Smooth muscle cell (in vitro differentiated cells): ENCODE measurements around the gene FAM180B. TPM values are rescaled to one million over a fixed set of nuclear protein-coding genes. Genes with fewer than 3 reads are reported as not detected.
"Not testable (repeated sequence)": the region's sequence is repeated elsewhere in the genome, so short reads cannot be mapped to it uniquely, and the experiment has no call there.

Source experiments
- DNase-seq: peaks from one replicate; lab custom pipeline; 2025; ENCODE audit not compliant: unreplicated experiment; lab: John Stamatoyannopoulos, UW
- H2AFZ ChIP-seq: fragments of 200-600 bp; sonication (generic); 2 replicates; pipeline ENCODE4 v1.6.0; 2016; ENCODE audit warnings: antibody characterized with exemption, low read depth, mild to moderate bottlenecking
- H3F3A ChIP-seq: fragments of 200-600 bp; sonication (generic); 2 replicates; pipeline ENCODE4 v1.6.0; 2017; ENCODE audit warnings: antibody characterized with exemption, low read depth
- H3K27ac ChIP-seq: fragments of 200-600 bp; sonication (generic); 2 replicates; pipeline ENCODE4 v1.5.1; 2016; ENCODE audit warnings: low read depth, mild to moderate bottlenecking
- H3K27me3 ChIP-seq: fragments of 200-600 bp; sonication (generic); 2 replicates; pipeline ENCODE4 v1.6.1; 2016; ENCODE audit warnings: low read depth, mild to moderate bottlenecking
- H3K36me3 ChIP-seq: fragments of 200-600 bp; sonication (generic); 2 replicates; pipeline ENCODE4 v1.5.1; 2016; ENCODE audit warnings: low read depth
- H3K4me1 ChIP-seq: fragments of 200-600 bp; sonication (generic); 2 replicates; pipeline ENCODE4 v1.5.1; 2016; ENCODE audit warnings: low read depth
- H3K4me2 ChIP-seq: fragments of 200-600 bp; sonication (generic); 2 replicates; pipeline ENCODE4 v1.6.0; 2016; ENCODE audit warnings: mild to moderate bottlenecking
- H3K4me3 ChIP-seq: fragments of 200-600 bp; sonication (generic); 2 replicates; pipeline ENCODE4 v1.5.1; 2016; ENCODE audit warnings: mild to moderate bottlenecking
- H3K79me2 ChIP-seq: fragments of 200-600 bp; sonication (generic); 2 replicates; pipeline ENCODE4 v1.6.0; 2016; ENCODE audit warnings: low read depth, mild to moderate bottlenecking
- H3K9ac ChIP-seq: fragments of 200-600 bp; sonication (generic); 2 replicates; pipeline ENCODE4 v1.6.0; 2016; ENCODE audit warnings: low read depth
- H3K9me3 ChIP-seq: fragments of 200-600 bp; sonication (generic); replicated peaks from 2 replicates; pipeline ENCODE4 v1.5.1; 2016; ENCODE audit warnings: low read depth
- H4K20me1 ChIP-seq: fragments of 200-600 bp; sonication (generic); 2 replicates; pipeline ENCODE4 v1.6.0; 2016; ENCODE audit warnings: low read depth
- CTCF ChIP-seq: fragments of 200-600 bp; sonication (generic); IDR thresholded peaks from 2 replicates; pipeline ENCODE4 v1.5.1; 2017; ENCODE audit warnings: borderline replicate concordance, mild to moderate bottlenecking, antibody characterized with exemption; ENCODE audit not compliant: insufficient read depth, poor library complexity, severe bottlenecking
- WGBS: methylation state at CpG from one replicate; pipeline ENCODE4 v1.1.7; 2016; ENCODE audit warnings: low lambda C conversion rate; 5-methylcytosine and 5-hydroxymethylcytosine counted together
- polyA plus RNA-seq: library from polyadenylated mRNA; unstranded; fragments of >200 nt; fragmentation: Nextera tagmentation; extraction: Ambion mirVana; gene quantifications from 2 replicates; pipeline ENCODE4 v1.2.1, GENCODE V29; 2016
- total RNA-seq: library from RNA; depleted of rRNA; stranded (reverse); fragments of >200 nt; gene quantifications from 2 replicates; pipeline ENCODE4 v1.2.3, GENCODE V29; 2014

Gene FAM180B
- total and polyA plus RNA-seq, 2 experiments from 2014 or later: not detected

- Histone ChIP-seq H3K27me3 (no peaks in the 10 kb centered on the region), H3K4me3 (peak within 1 kb of the TSS; percentile 99), H3K9me3 (no peaks in the 10 kb centered on the region), H3K79me2 (peaks cover 51% of the 10 kb centered on the region), H3F3A (no peaks in the 10 kb centered on the region), H3K4me1 (peaks cover 21% of the 10 kb centered on the region), H3K4me2 (peak within 1 kb of the TSS; percentile 99), H3K36me3 (no peaks in the 10 kb centered on the region), H4K20me1 (peaks cover 47% of the 10 kb centered on the region), H2AFZ (peak within 1 kb of the TSS; percentile 100), H3K27ac (peak within 1 kb of the TSS; percentile 87), H3K9ac (peak within 1 kb of the TSS; percentile 93)
- TF ChIP-seq CTCF: peak; percentile 80
- DNase-seq: peak; percentile 75
- WGBS: 1% methylated on average over 52 of the region's 89 CpGs
These were observed 33.7 kb upstream of the FAM180B start, which contains the start of gene CELF1 for GRCh38 chr11:47552566-47553405. Gene CELF1 (minus strand): TSS chr11:47553132. CDS start chr11:47499523, 53,609 bp downstream.

- H3K27me3 ChIP-seq: no peaks in the 10 kb centered on the region
- peak overlapping the region; percentile 73 for H3K9ac ChIP-seq
These were observed 33.1 kb upstream of the FAM180B start for GRCh38 chr11:47553406-47553743.

GRCh38 chr11:47557004-47557403 lies 29.5 kb upstream of the FAM180B start:
- H3K4me1 ChIP-seq, H3K9ac ChIP-seq, H3F3A ChIP-seq, H3K27me3 ChIP-seq, H3K27ac ChIP-seq, DNase-seq, H4K20me1 ChIP-seq, H3K79me2 ChIP-seq, H3K4me2 ChIP-seq, H3K4me3 ChIP-seq, H3K36me3 ChIP-seq, H3K9me3 ChIP-seq, H2AFZ ChIP-seq: not testable (repeated sequence)
- 98% methylated on average over 12 of the region's 12 CpGs for WGBS

More at GRCh38 chr11:47553406-47553743, 33.1 kb upstream of the FAM180B start:
- Histone ChIP-seq H3K4me2 (peak overlapping the region; percentile 99), H3K27ac (no peak overlapping the region), H4K20me1 (peaks cover 41% of the 10 kb centered on the region), H3K4me3 (peak overlapping the region; percentile 99), H3F3A (no peaks in the 10 kb centered on the region), H3K79me2 (peaks cover 45% of the 10 kb centered on the region), H3K36me3 (no peaks in the 10 kb centered on the region), H2AFZ (peak overlapping the region; percentile 100), H3K9me3 (no peaks in the 10 kb centered on the region), H3K4me1 (peaks cover 21% of the 10 kb centered on the region)
- WGBS: 19% methylated on average over 9 of the region's 9 CpGs
- no peak for TF ChIP-seq CTCF
- no peak for DNase-seq

GRCh38 chr11:47558695-47559094 lies 27.8 kb upstream of the FAM180B start:
- Histone ChIP-seq H3F3A (no peaks in the 10 kb centered on the region), H4K20me1 (no peaks in the 10 kb centered on the region), H3K4me1 (no peaks in the 10 kb centered on the region), H3K9me3 (no peaks in the 10 kb centered on the region), H3K27me3 (no peaks in the 10 kb centered on the region), H3K27ac (no peak overlapping the region), H3K79me2 (no peaks in the 10 kb centered on the region), H2AFZ (no peak overlapping the region), H3K9ac (no peak overlapping the region), H3K36me3 (no peaks in the 10 kb centered on the region), H3K4me3 (no peak overlapping the region), H3K4me2 (no peak overlapping the region)
- TF ChIP-seq CTCF: no peak
- WGBS: 100% methylated on average over 1 of the region's 1 CpG
- no peak for DNase-seq
